Measurements from ENCODE around the gene NLGN3. TPM values are rescaled to one million over a fixed set of nuclear protein-coding genes. Genes with fewer than 3 reads are reported as not detected.
"Not testable (repeated sequence)": the region's sequence is repeated elsewhere in the genome, so short reads cannot be mapped to it uniquely, and the experiment has no call there.

Gene NLGN3
- total RNA-seq, 1 donor from 2014 or later: 0.49 TPM

DNA sequence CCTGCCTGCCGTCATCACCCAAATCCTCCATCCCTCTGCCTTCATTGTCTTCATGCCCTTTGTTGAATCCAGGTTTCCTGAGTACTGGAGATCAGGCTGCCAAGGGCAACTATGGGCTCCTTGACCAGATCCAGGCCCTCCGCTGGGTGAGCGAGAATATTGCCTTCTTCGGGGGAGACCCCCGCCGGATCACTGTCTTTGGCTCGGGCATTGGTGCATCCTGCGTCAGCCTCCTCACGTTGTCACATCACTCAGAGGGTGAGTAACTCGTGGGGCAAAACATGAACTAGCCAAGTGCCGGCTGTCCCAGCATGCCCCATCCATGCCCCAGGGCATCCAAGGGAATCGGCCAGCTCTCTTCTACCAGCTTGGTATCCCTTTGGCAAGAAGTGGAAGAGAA is 19.4 kb downstream of the NLGN3 start:
- DNase-seq (ENCODE audit: missing footprints): no peak
- ATAC-seq: no peak
- intact Hi-C loops (cut with DNase I): no loop called here

DNA sequence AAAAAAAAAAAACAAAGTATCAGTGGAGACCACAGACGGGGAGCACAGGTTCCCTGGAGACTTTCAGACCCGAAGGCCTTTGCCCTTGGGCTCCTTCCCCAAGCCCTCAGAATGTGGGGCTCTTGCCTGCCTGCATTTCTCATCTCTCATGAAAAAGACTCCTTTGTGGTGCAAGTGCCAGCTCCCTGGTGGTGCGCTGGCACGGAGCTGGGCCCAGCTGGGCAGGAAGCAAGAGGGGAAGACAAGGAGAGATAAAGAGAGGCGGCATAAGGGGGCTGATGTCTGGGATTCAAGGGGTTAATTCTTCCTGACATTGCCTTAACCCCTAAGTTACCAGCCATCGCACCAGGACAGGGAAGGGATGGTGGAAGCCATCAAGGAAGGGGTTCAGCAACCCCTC is 21.8 kb downstream of the NLGN3 start:
- intact Hi-C loops (cut with DNase I): no loop called here
- DNase-seq (ENCODE audit: missing footprints): no peak
- ATAC-seq: no peak

DNA sequence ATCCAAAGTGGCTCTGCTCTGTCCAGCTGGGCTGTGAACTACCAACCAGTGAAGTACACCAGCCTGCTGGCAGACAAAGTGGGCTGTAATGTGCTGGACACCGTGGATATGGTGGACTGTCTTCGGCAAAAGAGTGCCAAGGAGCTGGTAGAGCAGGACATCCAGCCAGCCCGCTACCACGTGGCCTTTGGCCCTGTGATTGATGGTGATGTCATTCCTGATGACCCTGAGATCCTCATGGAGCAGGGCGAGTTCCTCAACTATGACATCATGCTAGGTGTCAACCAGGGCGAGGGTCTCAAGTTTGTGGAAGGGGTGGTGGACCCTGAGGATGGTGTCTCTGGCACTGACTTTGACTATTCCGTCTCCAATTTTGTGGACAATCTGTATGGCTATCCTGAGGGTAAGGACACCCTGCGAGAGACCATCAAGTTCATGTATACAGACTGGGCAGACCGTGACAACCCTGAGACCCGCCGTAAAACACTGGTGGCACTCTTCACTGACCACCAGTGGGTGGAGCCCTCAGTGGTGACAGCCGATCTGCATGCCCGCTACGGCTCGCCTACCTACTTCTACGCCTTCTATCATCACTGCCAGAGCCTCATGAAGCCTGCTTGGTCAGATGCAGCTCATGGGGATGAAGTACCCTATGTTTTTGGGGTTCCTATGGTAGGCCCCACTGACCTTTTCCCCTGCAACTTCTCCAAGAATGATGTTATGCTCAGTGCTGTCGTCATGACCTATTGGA is 22.6 kb downstream of the NLGN3 start:
- intact Hi-C loops (cut with DNase I): no loop called here
- no peak for ATAC-seq
- DNase-seq (ENCODE audit: missing footprints): no peak

DNA sequence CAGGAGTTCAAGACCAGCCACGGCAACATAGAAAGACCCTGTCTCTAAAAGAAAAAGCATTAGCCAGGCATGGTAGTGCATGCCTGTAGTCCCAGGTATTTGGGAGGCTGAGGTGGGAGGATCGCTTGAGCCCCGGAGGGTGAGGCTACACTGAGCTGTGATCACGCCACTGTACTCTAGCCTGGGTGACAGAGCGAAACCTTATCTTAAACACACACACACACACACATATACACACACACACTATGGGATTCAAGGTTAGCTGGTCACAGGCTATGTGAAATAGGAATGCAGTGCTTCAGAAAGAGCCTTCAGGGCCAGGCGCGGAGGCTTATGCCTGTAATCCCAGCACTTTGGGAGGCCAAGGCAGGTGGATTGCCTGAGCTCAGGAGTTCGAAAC is 23.5 kb downstream of the NLGN3 start:
- no peak for DNase-seq (ENCODE audit: missing footprints)
- intact Hi-C loops (cut with DNase I): no loop called here
- ATAC-seq: no peak

DNA sequence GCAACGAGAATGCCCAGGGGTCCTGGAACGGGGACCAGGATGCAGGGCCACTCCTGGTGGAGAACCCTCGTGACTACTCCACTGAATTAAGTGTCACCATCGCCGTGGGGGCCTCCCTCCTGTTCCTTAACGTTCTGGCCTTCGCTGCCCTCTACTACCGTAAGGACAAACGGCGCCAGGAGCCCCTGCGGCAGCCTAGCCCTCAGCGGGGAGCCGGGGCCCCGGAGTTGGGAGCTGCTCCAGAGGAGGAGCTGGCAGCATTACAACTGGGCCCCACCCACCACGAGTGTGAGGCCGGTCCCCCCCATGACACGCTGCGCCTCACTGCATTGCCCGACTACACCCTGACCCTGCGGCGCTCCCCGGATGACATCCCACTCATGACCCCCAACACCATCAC is 24.9 kb downstream of the NLGN3 start:
- no peak for ATAC-seq
- DNase-seq (ENCODE audit: missing footprints): no peak
- intact Hi-C loops (cut with DNase I): no loop called here

DNA sequence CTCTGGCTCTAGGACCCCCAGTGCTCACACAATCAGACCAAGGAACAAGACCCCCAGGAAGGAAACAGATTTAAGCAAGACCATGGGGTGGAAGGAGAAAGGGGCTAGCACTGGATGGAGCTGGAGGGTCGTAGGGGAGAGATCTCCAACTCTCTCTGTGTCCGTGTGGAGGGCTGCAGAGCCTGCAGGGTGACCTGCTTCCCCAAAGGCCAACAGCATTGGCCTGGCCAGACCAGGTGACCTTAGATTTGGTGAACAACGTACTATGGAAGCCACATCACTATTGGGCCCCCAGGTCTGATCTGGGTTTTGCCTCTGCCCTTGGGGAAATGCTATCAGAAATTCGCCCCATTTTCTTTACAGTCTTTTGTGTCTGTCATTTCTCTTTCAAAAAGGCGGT is 26.0 kb downstream of the NLGN3 start:
- ATAC-seq: no peak
- intact Hi-C loops (cut with DNase I): no loop called here

DNA sequence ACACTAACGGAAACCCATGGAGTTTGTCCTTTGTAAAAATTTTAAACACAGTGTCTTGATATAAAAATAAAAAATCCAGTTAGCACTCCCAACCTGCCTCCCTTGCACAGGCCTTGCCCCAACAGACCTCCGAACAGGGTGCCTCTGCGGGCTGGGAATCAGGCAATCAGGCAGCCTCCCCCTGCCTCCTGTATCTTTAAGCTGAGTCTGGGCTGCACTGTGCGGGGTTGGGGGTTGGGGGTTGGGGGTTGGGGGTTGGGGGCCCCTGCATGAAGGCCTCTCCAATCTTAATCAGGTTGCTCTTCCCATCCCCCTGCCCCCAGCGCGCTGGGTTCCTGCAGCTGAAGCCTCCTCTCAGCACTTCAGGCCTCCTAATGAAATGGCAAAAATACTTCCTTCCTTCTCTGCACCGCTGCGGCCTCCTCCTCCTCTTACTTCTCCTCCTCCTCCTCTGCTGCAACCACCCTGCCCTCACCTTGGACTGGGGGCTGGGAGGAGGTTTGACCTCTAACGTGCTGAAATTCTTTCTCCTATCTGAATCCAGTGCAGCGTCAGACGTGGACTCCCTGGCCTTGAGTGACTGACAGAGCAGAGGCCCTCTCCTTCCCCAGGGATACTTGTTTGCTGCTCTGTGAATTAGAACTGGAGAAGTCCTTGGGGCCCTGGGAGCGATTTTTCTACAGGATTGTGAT is 26.6 kb downstream of the NLGN3 start:
- ATAC-seq: no peak

More for the DNA sequence above, 26.0 kb downstream of the NLGN3 start:
- no peak for DNase-seq (ENCODE audit: missing footprints)

DNA sequence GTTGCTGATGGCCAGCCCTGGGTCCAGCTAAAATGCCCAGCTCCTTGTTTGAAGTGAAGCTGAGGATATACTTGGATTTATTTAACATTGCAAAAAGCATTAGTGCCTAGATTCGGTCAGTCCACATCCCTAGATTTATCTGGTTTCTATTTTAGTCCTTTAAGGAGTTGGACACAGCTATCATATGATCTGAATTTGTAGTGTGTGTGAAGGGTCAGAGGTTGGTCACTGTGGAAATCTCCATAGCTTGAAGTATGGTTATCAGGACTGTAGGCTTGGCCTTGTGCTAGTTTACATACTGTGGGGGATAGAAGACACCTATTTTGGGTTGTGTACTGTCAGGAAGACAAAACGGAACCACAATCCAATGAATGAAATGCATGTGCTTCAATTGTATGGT is 28.8 kb downstream of the NLGN3 start:
- intact Hi-C loops (cut with DNase I): no loop called here
- ATAC-seq (no peak), DNase-seq (ENCODE audit: missing footprints) (no peak)

More for the DNA sequence above, 26.6 kb downstream of the NLGN3 start:
- intact Hi-C loops (cut with DNase I): no loop called here
- no peak for DNase-seq (ENCODE audit: missing footprints)

DNA sequence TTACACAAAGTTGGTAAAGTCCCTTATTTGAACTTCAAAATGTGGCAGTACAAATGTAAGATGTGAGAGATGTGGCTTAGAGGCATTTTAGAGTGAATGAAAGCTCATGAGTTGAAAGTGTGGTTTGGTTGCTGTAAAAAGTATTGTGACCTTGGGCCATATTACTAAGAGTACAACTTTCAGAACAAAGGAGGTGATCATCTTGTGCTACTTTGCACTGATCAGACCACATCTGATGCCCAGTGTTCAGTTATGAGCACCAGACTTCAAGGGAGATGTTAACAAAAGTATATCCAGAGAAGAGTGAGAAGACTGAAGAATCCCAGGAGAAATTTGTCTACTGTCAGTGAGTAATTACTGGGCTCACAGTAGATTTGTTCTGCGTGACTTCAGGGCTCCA is 30.2 kb downstream of the NLGN3 start:
- intact Hi-C loops (cut with DNase I): no loop called here
- ATAC-seq (no peak), DNase-seq (ENCODE audit: missing footprints) (no peak)

DNA sequence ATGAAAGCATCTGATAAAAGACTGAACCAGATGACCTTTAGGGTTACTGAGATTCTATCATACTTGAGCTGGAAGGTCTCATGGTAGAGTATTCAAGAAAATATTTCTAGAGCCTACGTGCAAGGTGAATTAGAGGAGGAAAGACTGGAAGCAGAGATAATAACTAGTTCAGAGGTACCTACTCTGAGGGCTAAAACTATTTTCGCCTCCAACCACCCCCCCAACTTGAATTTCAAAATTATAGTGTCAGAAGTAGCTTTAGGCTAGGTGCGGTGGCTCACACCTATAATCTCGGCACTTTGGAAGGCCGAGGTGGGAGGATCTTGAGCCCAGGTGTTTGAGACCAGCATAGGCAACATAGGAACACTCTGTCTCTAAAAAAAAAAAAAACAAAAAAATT is 30.9 kb downstream of the NLGN3 start:
- intact Hi-C loops (cut with DNase I): no loop called here
- DNase-seq (ENCODE audit: missing footprints) (no peak), ATAC-seq (no peak)

DNA sequence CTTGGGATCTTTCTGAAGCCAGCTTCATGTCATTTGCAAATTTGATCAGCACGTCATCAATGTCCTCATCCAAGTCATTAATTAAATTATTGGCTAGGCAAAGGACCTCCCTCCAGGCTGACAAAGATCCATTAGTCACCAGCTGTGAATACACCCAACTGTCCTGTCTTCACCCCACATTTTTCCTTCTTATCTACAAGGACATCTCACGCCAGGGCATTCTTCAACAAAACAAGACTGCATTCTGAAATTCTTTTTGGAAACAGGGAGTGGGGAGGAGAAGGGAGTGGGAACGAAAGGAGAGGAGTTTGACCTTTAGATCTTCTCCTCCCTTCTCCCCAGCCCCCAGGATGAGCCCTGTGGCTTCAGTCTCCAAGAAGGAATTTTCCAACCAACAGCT is 32.7 kb downstream of the NLGN3 start:
- ATAC-seq: no peak
- intact Hi-C loops (cut with DNase I): no loop called here
- no peak for DNase-seq (ENCODE audit: missing footprints)

DNA sequence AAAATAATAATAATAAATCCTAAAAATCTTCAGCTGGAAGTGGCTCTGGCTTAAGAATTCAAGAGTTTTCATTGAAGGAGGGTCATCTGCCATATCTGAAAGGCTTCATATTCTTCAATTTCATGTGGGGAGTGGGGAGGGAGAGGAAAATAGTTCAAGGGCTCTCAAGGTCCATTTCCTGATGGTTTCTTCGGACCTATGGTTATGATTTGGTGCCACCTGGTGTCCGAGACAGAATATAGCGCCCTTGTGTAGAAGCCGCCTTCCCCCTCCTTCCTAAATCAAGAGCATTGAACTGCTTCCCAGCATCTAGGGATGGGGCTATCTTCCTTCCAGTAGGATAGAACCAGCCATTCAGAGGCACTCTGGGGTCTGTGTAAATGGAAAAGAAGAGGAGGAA is 34.3 kb downstream of the NLGN3 start:
- intact Hi-C loops (cut with DNase I): loop anchor here (2.0 kb wide), 3 partner anchors 82 to 208 kb away; no protein-coding TSS in a partner anchor
- ATAC-seq: no peak
- DNase-seq (ENCODE audit: missing footprints): no peak

DNA sequence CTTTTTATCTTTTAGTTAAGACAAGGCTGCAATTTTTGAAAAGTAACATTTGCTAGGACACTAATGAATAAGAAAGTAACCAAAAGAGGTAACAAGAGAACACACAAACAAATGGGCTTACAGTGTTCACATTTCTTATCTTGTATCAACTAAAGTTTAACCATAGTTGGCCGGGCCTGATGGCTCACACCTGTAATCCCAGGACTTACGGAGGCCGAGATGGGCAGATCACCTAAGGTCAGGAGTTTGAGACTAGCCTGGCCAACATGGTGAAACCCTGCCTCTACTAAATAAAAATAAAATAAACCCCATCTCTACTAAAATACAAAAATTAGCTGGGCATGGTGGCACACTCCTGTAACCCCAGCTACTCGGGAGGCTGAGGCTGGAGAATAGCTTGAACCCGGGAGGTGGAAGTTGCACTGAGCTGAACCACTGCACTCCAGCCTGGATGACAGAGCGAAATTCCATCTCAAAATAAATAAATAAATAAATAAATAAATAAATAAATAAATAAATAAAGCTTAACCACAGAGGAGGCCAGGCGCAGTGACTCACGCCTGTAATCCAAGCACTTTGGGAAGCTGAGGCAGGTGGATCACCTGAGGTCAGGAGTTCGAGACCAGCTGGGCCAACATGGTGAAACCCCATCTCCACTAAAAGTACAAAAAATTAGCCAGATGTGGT is 36.1 kb downstream of the NLGN3 start:
- DNase-seq (ENCODE audit: missing footprints); ATAC-seq: not testable (repeated sequence)
- intact Hi-C loops (cut with DNase I): loop anchor here (5.0 kb wide), 3 partner anchors 72 to 413 kb away; partner anchors contain the start of genes TAF1 and ZMYM3

DNA sequence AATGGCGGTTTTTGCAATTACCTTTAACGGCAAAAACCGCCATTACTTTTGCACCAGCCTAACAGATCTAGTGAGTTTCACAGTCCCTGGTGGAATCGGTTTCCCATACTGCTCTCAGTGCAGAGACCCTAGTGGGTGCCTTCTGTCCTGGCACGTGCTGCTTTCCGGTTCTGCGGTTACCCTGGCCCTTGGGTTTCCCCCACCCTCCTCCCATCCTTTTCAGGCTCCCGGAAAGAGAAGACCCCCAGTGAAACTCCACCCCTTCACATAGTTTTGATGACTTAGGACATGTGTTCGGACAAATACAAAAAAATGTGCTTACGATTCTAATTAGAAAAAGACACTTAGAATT is 36.9 kb downstream of the NLGN3 start:
- ATAC-seq (peak; percentile 42), DNase-seq (ENCODE audit: missing footprints) (no peak)
- intact Hi-C loops (cut with DNase I): loop anchor here (5.0 kb wide), 3 partner anchors 71 to 414 kb away; partner anchors contain the start of genes TAF1 and ZMYM3

DNA sequence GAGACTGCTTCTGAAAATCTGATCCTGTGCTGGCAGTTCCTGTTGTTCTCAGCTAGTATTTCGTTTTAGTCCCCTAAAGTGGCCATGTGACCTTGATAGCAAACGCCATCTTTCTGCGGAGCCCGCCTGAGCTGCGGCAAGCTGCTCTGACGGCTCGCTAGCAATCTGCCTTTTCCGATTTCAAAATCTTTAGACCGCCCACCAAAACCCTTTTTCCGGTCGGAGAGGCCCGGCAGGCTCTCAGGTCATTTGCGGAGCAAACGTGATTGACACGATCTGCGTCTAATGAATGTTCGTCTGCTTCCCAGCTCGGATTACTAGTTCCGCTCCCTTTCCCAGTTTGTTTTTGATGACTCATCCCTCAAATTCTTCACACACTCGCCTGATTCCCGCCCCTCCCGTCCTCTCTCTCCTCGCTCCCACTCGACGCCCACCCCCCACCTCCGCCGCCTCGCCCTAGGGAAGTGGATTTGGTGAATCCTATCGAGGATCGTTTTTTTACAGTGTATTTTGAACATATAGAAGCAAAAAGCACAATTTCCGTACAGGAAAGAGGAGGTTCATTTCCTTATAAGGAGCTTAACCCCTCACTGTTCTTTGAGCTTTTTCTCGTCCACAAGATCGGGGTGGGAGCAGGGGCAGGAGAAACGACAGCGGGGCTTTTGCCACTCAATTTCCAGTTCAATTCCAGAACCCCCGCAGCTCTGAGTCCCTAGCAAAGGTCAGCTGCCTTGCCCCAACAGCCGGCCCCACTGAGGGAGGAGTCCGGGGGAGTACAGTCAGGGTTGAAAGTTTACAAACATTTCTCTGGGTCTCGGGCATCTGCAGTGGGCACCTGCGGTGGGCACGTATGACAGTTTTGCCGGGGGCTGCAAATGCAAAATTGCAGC is 37.5 kb downstream of the NLGN3 start:
- peak; percentile 84 for DNase-seq (ENCODE audit: missing footprints)
- intact Hi-C loops (cut with DNase I): loop anchor here (1.0 to 5.0 kb wide), 5 partner anchors 70 to 415 kb away; partner anchors contain the start of genes NONO, SNX12, TAF1 and ZMYM3
- ATAC-seq: peak; percentile 98

DNA sequence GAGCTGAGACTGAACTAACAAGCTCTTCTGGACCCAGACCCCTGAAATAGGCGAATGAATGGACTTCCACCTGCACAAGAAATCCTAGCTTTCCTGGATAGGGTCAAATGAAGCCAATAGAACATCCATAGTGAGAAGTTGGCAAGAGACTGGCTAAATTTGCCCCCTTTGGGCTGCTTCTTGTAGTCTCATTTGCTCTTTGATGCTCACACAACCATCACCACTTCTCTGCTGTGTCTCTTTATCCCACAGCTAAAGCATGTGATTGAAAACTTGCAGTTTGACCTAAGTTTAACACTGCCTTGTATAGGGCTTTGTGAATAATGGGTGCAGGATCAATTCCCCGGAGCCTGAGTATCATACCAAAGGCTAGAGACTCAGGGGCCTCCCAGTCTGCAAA is 38.2 kb downstream of the NLGN3 start:
- ATAC-seq (no peak), DNase-seq (ENCODE audit: missing footprints) (no peak)
- intact Hi-C loops (cut with DNase I): loop anchor here (1.0 to 5.0 kb wide), 5 partner anchors 69 to 416 kb away; partner anchors contain the start of genes NONO, SNX12, TAF1 and ZMYM3

DNA sequence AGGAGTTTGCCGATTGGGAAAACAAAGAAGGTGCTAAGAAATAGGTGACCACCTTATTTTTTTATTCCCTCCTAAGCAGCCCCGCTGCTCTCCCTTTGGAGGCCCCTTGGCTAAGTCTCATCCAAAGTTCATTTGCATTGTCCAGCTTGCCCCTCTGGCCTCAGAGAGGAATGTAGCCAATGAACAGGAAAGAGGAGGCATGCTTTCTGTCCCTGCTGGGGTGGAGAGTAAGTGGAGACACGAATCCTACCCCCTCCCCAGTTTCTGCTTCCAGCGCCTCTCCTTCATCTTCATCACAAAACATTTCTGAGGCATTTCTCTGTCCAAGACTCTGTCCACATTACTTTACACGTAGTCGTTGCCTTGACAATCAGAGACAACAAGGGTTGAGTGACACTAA is 38.7 kb downstream of the NLGN3 start:
- intact Hi-C loops (cut with DNase I): loop anchor here (2.0 to 5.0 kb wide), 4 partner anchors 69 to 416 kb away; partner anchors contain the start of genes NONO, TAF1 and ZMYM3
- DNase-seq (ENCODE audit: missing footprints): no peak
- no peak for ATAC-seq

DNA sequence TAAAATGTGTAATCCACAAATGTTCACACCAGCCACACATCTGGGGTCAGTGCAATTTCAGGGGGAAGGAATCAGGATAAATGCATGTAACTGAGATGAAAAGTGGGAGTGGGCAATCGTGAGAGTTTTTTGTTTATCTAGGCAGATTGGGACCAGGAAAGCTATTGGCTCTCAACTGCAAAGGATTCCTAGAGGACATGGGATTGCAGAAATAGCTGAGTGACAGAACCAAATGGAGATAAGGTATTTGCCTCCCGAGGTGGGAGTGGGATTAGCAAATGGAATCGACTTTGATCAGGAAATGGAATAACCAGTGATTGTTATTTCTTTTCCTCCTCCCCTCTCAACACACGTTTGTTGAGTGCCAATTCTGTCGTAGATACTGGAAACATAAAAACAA is 39.5 kb downstream of the NLGN3 start:
- intact Hi-C loops (cut with DNase I): loop anchor here (5.0 kb wide), 3 partner anchors 68 to 417 kb away; partner anchors contain the start of genes TAF1 and ZMYM3
- ATAC-seq: no peak
- DNase-seq (ENCODE audit: missing footprints): no peak
